Mucosa of descending colon (tissue), 3 donors: ENCODE data around the gene TLK1. TPM values are rescaled to one million over a fixed set of nuclear protein-coding genes. Genes with fewer than 3 reads are reported as not detected.

Experiments used
- ATAC-seq: fragments of 200-7000 bp; cut with Tn5 transposase; one replicate; pipeline ENCODE4 v1.9.1; 2020; ENCODE audit warnings: mild to moderate bottlenecking, moderate library complexity
- DNase-seq, 3 donors: peaks; one replicate each; pipeline ENCODE4 v3.0.0-alpha.2; 2020
- H3K36me3 ChIP-seq: fragments of 200-600 bp; one replicate; pipeline ENCODE4 v1.8.0; 2021; ENCODE audit warnings: low read depth, mild to moderate bottlenecking
- H3K4me1 ChIP-seq: fragments of 200-600 bp; one replicate; pipeline ENCODE4 v1.8.0; 2021; ENCODE audit warnings: low read depth, mild to moderate bottlenecking
- H3K4me3 ChIP-seq: fragments of 200-600 bp; one replicate; pipeline ENCODE4 v1.8.0; 2021; ENCODE audit warnings: mild to moderate bottlenecking
- H3K9me3 ChIP-seq: fragments of 200-600 bp; one replicate; pipeline ENCODE4 v1.8.0; 2021; ENCODE audit warnings: mild to moderate bottlenecking
- CTCF ChIP-seq: fragments of 200-600 bp; IDR thresholded peaks from one replicate; pipeline ENCODE4 v1.8.0; 2022; ENCODE audit warnings: antibody characterized with exemption, mild to moderate bottlenecking
- intact Hi-C, 2 donors: fragments of 100-400 bp; cut with DNase I in 1 of 2; cut with micrococcal nuclease in 1 of 2; formaldehyde crosslinking; loops; one replicate each; pipeline versions ENCODE4 v1.11.0 to v1.11.1; 2022; cut with DNase I, micrococcal nuclease
- total RNA-seq, 3 donors: library from RNA; stranded (reverse); fragmentation: NEBNext Ultra II Directional in 2 of 3; extraction: Animal tissue kit (Norgen Biotek cat#: 25700) in 2 of 3; gene quantifications; one replicate each; pipeline versions ENCODE4 v1.2.1 to v1.2.4, GENCODE V29; 2021 to 2023
- donor health status: DM: no; HTN: no; CAD: no; lungs with moderate emphysema.
- donor health status: DM: no; HTN: no; CAD: no.
- donor health status: DM: no; HTN: yes; CAD: no.

TLK1 gene
- total RNA-seq, 3 donors from 2014 or later = 91.6 to 112 (median 109) TPM

GRCh38 chr2:170950221-170950761 lies 210.4 kb downstream of the TLK1 start:
- H3K9me3 ChIP-seq = no peaks in the 10 kb centered on the region
- intact Hi-C loops = no loop called here
- no peak for ATAC-seq
- peaks cover 10% of the 10 kb centered on the region for H3K36me3 ChIP-seq
- TF ChIP-seq CTCF = no peak
- DNase-seq = no peak
- no peaks in the 10 kb centered on the region for H3K4me1 ChIP-seq
- no peak overlapping the region for H3K4me3 ChIP-seq

- ATAC-seq (no peak), DNase-seq (no peak)
- intact Hi-C loops = no loop called here
- no peak for TF ChIP-seq CTCF
- no peaks in the 10 kb centered on the region for H3K4me1 ChIP-seq
- H3K36me3 ChIP-seq = peaks cover 10% of the 10 kb centered on the region
- H3K9me3 ChIP-seq = no peaks in the 10 kb centered on the region
- H3K4me3 ChIP-seq = no peak overlapping the region
Measured at GRCh38 chr2:170949415-170949814, 211.3 kb downstream of the TLK1 start.

- Histone ChIP-seq H3K9me3 (no peaks in the 10 kb centered on the region), H3K4me1 (no peaks in the 10 kb centered on the region), H3K36me3 (no peaks in the 10 kb centered on the region), H3K4me3 (no peak overlapping the region)
- ATAC-seq (no peak), DNase-seq (no peak)
- no peak for TF ChIP-seq CTCF
- intact Hi-C loops = no loop called here
Measured at GRCh38 chr2:170944545-170944944, 216.1 kb downstream of the TLK1 start.

GRCh38 chr2:170943596-170943995 lies 217.1 kb downstream of the TLK1 start:
- no peaks in the 10 kb centered on the region for H3K9me3 ChIP-seq
- intact Hi-C loops = no loop called here
- H3K4me3 ChIP-seq = no peak overlapping the region
- no peaks in the 10 kb centered on the region for H3K36me3 ChIP-seq
- TF ChIP-seq CTCF = no peak
- no peaks in the 10 kb centered on the region for H3K4me1 ChIP-seq
- ATAC-seq (no peak), DNase-seq (no peak)

GRCh38 chr2:170943041-170943440 lies 217.7 kb downstream of the TLK1 start:
- Histone ChIP-seq H3K9me3 (no peaks in the 10 kb centered on the region), H3K4me3 (no peak overlapping the region), H3K4me1 (no peaks in the 10 kb centered on the region), H3K36me3 (no peaks in the 10 kb centered on the region)
- intact Hi-C loops = no loop called here
- ATAC-seq (no peak), DNase-seq (no peak)
- TF ChIP-seq CTCF = no peak

- ATAC-seq = no peak
- no peak for DNase-seq
- Histone ChIP-seq H3K36me3 (no peaks in the 10 kb centered on the region), H3K9me3 (no peaks in the 10 kb centered on the region), H3K4me1 (no peaks in the 10 kb centered on the region), H3K4me3 (no peak overlapping the region)
- no peak for TF ChIP-seq CTCF
- intact Hi-C loops = no loop called here
Measured at GRCh38 chr2:170942615-170943014, 218.1 kb downstream of the TLK1 start.
